GM23338 (cell line): ENCODE results near the gene CPD. TPM values are rescaled to one million over a fixed set of nuclear protein-coding genes. Genes with fewer than 3 reads are reported as not detected.

Source experiments
- CREB1 ChIP-seq: fragments of 250-450 bp; sonication (Bioruptor Pico); IDR thresholded peaks from 2 replicates; pipeline ENCODE4 v1.5.0; 2020; ENCODE audit warnings: low read depth, mild to moderate bottlenecking, moderate library complexity
- CTCF ChIP-seq, 2 experiments: fragments of 200-600 bp in 1 of 2; sonication (generic) in 1 of 2; conservative IDR thresholded peaks; 2 replicates each; pipeline versions ENCODE4 v1.5.1 to v1.6.1; 2016 to 2017; ENCODE audit warnings: antibody characterized with exemption in 2 of 2, low read depth in 2 of 2, mild to moderate bottlenecking in 2 of 2, moderate library complexity in 1 of 2
- JUNB ChIP-seq: IDR thresholded peaks from one replicate; pipeline ENCODE4 v1.6.1; 2016; ENCODE audit warnings: antibody characterized with exemption; ENCODE audit not compliant: unreplicated experiment
- STAT1 ChIP-seq: IDR thresholded peaks from one replicate; pipeline ENCODE4 v1.6.1; 2016; ENCODE audit warnings: antibody characterized with exemption; ENCODE audit not compliant: unreplicated experiment
- ZNF114 ChIP-seq: fragments of 250-450 bp; sonication (Bioruptor Pico); IDR thresholded peaks from 2 replicates; pipeline ENCODE4 v1.5.0; 2020; ENCODE audit warnings: mild to moderate bottlenecking, moderate library complexity
- polyA plus RNA-seq: library from polyadenylated mRNA; unstranded; fragments of >200 nt; fragmentation: Nextera tagmentation; extraction: Ambion mirVana; gene quantifications from 2 replicates; pipeline ENCODE4 v1.2.1, GENCODE V29; 2016
- small RNA-seq: library from RNA; depleted of rRNA; stranded (forward); fragments of <200 nt; gene quantifications from one replicate; pipeline ENCODE3, GENCODE V24; 2014; ENCODE audit warnings: low replicate concordance
- total RNA-seq: library from RNA; depleted of rRNA; stranded (reverse); fragments of >200 nt; shearing (Covaris generic); gene quantifications from 2 replicates; pipeline ENCODE4 v1.2.3, GENCODE V29; 2014; rRNA removed

The CPD gene
- total and polyA plus RNA-seq, 2 experiments from 2014 or later = 6.2 to 57.8 TPM

GRCh38 chr17:30519166-30519565, 140.4 kb downstream of the CPD start (continued):
- no peak for TF ChIP-seq CTCF (conservative IDR thresholded peaks at IDR 0.05; ENCODE audit: low read depth in 2 of 2)
- TF ChIP-seq CREB1 (CRISPR knock-in tag) = no peak
- no peak for TF ChIP-seq STAT1
- TF ChIP-seq ZNF114 (CRISPR knock-in tag) = no peak
- TF ChIP-seq JUNB = no peak

Small RNA genes lying within 50 kb of the gene (small RNA-seq; reads per million reads assigned to genes)
- gene RF00019 (not detected), gene RNU6-990P (not detected)

Other genes starting within 250 kb of the CPD start
- gene SLC6A4, start 143.2 kb upstream of the CPD start, total RNA-seq = 0.12 and 0.14 TPM in 2 replicates
- 0.06 and 0.07 TPM in 2 replicates for gene SLC6A4, start 143.2 kb upstream of the CPD start, polyA plus RNA-seq
- 58.7 and 63.1 TPM in 2 replicates for gene BLMH, start 87.0 kb upstream of the CPD start, total RNA-seq
- gene BLMH, start 87.0 kb upstream of the CPD start, polyA plus RNA-seq = 32.1 and 36.4 TPM in 2 replicates
- gene TMIGD1, start 44.9 kb upstream of the CPD start, total RNA-seq = not detected in 2 replicates
- gene TMIGD1, start 44.9 kb upstream of the CPD start, polyA plus RNA-seq = not detected in 2 replicates
- 33.4 and 46.6 TPM in 2 replicates for gene GOSR1, start 98.5 kb downstream of the CPD start, total RNA-seq
- 60.5 and 74.1 TPM in 2 replicates for gene GOSR1, start 98.5 kb downstream of the CPD start, polyA plus RNA-seq